GM19397 (cell line): Measurements from ENCODE around the gene FAM136A.
"Not testable (repeated sequence)": the region's sequence is repeated elsewhere in the genome, so short reads cannot be mapped to it uniquely, and the experiment has no call there.

ENCODE experiments used
- ATAC-seq: cut with Tn5 transposase; IDR thresholded peaks from one replicate; pipeline ENCODE4 v1.9.1; 2021; ENCODE audit warnings: mild to moderate bottlenecking, moderate library complexity; ENCODE audit not compliant: unreplicated experiment

The FAM136A gene

DNA sequence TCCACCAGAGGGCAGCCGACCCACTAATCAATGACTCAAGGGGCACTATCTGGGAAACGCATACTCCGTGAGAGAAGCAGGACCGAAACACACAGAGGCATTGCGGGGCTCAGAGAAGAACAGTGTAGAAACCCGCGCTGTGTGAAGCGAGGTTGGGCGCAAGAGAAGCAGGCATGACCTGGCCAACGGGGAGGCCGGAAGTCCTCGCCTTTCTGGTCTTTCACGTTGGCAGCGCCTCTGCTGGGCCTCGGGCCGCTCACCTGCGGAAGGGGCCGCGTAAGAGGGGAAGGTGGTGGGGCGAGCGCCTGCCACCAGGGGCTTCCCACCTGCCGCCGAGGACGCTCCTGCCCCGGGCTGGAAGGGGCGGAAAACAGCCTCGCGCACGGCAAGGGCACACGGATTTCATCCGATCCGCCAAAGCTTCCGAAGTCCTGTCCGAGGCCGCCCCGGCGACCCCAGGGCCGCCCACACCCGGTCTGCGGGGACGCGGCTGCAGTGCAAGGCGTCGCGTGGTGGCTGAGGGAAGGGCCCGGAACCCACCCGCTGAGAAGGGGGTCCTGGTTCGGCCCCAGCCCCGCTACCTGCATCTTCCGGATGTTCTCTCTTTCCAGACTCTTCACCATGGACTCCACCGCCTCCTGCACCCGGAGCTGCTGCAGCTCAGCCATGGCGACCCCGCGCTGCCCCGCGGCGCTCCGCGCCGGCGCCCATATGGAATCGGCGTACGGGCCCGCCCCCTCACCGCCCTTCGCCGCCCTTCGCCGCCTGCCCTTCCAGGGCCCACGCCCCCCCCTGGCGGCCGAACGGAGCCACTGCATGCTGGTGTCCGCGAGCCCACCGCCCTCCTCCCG is at the start of gene FAM136A:
TSS of gene FAM136A (minus strand) at position 724 of the 851 bp plus-strand sequence. CDS start at position 668, 56 bp downstream.
- peak; percentile 73 for ATAC-seq

DNA sequence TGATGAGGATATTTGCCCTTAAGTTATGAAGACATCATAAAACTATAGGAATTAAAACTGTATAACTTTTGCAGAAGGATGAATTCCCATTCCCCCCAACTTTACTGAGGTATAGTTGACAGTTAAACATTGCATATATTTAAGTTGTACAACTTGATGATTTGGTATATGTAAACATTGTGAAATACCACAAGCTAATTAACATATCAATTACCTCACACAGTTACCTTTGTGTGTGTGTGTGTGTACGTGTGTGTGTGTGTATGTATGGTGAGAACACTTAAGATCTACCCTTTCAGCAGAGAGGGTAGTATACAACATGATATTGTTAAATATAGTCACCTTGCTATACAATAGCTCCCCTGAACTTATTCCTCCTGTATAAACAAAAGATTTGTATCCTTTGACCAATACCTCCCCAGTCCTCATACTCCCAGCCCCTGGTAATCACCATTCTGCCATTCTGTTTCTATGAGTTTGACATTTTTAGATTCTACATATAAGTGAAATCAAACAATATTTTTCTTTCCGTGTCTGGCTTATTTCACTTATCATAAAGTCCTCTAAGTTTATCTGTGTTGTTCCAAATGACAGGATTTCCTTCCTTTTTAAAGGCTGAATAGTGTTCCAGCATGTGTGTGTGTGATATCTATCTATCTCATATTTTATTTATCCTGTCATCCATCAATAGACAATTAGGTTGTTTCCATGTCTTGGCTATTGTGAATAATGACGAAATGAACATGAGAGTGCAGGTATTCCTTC is 48.2 kb upstream of the FAM136A start:
- ATAC-seq = no peak

DNA sequence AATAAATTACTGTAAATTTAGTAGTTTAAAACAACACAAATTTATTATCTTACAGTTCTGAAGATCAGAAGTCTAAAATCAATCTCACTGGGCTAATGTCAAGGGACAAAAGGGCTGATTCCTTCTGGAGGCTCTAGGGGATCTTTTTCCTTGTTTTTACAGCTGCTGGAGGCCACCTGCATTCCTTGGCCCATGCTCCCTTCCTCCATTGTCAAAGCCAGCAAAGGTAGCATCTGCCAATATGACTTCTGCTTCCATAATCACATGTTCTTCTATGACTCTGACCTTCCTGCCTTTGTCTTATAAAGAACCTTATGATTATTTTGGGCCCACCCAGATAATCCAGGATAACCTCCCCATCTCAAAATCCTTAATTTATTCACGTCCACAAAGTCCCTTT is 46.0 kb upstream of the FAM136A start:
- ATAC-seq = no peak

DNA sequence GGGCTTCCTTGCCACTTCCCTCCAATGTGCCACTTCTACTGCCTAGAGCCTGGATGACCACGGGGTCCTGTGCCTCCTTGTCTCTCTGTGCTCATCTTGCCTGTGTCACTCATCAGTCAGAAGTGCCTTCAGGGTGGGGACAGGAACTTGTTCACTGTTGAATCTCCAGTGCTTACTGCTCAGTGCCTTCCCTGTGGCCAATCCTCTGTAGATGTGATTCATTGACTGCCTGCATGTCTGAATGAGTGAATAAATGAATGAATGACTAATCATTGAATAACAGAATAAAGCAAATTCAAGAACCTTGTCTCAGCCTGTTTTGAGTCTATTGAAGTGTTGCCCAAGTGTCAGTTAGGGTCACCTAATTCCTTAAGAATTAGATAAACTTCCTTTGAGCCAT is 42.3 kb upstream of the FAM136A start:
- no peak for ATAC-seq

DNA sequence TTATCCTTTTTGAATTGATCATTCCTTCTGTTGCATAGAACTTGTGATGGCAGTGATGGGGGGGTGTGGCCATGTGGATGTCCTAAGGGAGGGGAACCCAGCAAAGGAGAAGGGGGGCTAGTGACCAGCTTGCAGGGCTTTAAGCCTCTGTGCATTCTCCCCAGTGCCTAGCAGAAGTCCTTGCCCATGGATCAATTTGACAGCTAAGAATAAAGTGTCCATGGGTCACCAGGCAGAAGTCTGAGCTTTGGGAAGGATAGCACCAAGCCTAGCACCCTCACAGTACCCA is 39.6 kb upstream of the FAM136A start:
- no peak for ATAC-seq

DNA sequence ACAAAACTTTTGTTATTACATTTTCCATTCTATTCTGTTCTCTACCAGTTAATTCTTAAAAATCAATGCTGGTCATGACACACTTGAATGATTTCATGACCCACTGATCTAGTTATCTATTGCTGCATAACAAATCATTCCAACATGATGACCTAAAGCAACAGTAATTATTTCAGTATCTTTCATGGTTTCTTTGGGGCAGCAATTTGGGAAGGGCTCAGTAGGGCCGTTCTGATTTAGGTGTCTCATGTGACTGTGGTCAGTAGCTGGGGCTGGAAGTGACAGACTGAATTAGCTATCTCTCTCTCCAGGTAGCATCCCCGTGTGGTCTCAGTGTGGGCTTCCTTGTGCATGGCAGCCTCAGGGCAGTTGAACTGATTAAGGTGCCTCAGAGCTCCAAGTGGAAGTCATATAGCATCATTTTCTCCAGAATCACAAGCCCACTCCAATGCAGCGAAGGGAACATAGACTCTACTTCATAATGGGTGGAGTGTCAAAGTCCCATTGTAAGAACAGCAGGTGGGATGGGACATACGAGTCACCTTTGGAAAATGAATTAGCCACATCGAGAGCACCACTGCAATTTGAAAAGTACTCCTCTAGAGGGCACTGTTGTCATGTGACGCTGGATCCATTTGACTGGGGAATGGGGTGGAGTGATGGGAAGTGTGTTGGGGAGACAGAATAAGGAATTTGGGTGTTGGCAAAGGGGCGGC is 39.1 kb upstream of the FAM136A start:
- ATAC-seq = no peak

DNA sequence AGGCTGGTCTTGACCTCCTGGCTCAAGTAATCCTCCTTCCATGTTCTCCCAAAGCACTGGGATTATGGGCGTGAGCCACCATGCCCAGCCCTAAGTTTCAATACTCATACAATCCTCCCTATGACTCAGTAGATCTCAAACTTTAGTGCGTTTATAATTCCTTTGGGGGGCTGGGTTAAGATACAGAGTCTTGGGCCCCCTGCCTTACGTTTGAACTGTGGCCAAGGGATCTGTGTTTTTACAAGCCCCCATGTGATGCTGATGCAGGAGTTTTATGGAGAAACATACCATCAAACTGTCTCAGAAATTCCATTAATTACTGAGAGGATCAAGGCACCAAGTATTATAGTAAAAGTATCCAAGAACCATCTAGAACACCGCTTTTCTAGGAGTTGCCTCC is 38.2 kb upstream of the FAM136A start:
- no peak for ATAC-seq

DNA sequence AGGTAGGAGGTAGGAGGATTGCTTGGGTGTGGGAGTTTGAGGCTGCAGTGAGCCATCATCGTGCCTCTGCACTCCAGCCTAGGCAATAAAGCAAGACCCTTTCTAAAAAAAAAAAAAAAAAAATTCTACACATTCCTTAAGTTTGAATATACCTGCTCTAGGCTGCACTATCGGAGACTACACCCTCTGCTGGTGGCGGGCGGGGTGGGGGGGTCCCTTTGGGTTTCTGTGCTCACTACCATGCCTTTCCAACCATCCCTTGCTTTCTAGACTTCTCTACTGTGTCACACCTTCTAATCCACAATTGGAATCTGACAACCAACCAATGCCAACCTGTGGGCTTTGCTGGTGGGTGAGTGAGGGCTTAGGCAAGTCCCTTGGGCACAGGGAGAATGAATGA is 34.7 kb upstream of the FAM136A start:
- ATAC-seq = no peak

DNA sequence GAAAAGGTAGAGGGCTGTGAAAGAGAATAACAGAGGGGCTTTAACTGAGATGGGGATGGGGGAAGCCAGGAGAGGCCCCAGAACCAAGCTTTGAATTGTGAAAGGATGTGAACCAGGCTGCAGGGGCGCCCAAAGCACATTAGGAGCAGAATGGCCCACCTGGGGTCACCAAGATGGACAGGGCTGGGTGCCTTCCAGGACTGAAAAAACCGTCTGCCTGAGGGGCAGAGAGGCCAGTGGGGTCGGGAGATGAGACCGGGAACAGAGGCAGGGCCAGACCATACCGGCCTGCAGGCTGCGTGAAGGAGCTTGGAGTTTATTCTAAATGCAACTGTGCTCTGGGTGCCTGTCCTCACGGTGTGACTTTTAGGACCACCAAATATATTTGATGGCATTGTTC is 29.1 kb upstream of the FAM136A start:
- ATAC-seq = no peak

DNA sequence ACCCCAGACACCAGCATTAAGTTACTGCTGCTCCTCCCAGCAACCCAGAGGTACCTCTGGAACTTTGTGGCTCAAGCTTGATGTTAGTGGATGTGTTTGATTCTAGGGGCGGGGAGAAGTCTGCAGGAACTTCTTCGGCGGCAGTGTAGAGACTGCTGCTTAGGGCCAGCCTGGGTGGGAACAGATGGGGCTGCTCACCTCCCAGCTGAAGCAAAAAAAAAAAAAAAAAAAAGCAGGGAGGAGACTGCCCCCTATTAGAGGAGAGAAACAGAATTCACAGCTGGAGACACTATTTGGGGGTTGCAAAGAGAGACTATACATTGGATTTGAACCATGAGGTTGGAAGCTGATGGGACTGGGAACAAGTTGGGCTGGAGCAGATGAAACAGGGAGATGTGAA is 28.6 kb upstream of the FAM136A start:
- ATAC-seq = no peak

DNA sequence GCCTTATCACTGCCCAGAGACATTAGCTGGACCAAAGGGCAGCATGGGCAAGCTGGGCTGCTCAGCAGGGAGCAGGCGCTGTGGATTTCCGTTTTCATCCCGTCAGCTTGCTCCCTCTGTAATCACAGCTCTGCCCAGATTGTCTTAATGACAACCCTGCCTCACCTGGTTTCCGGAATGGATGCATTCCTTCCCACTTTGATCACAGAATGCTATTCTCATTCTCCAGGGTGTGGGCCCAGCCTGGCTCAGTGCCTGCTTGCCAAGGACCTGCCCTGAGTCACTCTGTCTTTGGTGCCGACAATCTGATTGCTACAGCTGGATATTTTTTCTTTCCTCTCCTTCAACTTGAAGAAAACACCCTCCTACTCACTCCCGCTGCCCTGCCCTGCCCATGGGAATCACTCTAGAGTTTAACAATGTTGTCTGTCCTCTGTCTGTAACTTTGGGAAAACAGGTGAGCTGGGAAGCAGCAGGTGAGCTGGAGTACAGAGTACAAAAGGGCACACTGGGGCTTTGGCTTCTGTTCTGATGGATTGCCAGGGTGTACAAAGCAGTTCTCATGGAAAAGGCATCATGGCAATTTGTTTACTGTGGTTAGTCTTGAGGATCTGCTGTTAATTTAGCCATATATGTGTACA is 27.2 kb upstream of the FAM136A start:
- ATAC-seq = no peak

DNA sequence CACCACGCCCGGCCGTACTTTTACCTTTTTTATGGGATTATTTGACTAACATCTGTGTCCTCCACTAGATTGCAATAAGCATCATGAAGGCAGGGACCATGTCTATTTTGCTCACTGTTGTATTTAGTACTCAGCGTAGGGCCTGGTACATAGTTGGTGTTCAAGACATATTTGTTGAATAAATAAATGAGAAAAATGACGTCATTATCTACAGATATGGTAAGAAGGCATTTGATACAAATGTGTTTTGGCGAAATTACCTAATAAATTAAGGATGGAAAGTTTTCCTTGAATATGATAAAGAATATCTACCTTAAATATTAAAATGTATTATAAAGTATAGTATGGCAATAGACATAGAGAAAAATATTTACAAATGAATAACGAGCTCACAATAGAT is 24.0 kb upstream of the FAM136A start:
- ATAC-seq = no peak

DNA sequence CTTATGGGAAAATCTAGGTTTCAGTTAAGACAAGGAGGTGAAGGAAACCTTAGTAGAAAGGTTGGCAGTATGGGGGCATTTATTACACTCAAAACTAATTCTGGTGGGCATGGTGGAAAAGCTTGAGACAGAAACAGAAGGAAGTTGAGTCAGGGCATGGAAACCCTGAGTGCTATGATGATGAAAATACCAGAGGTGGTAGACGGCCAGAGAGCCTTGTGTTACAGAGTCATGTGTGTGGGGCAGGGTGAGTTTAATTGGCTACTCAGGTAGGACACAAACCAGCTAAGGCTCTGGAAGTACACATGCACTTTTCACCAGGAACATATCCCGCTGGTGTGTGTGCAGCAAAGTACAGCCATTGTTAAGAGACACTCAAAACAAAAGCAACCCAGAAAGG is 20.7 kb upstream of the FAM136A start:
- ATAC-seq = no peak

DNA sequence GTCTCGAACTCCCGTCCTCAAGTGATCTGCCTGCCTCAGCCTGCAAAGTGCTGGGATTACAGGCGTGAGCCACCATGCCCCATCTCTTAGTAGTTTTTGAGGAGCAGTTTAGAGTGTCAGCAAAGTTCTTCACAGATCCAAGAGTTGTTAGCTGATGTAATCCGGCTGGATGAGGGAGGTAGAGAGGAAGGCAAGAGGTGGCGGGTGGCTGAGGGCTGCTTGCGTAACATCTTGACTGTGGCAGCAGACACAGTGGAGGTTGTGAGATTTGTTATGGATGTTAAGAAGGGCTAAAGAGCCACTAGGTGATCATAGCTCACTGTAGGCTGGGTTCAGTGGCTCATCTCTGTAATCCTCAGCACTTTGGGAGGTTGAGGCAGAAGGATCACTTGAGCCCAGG is 19.5 kb upstream of the FAM136A start:
- ATAC-seq = no peak

DNA sequence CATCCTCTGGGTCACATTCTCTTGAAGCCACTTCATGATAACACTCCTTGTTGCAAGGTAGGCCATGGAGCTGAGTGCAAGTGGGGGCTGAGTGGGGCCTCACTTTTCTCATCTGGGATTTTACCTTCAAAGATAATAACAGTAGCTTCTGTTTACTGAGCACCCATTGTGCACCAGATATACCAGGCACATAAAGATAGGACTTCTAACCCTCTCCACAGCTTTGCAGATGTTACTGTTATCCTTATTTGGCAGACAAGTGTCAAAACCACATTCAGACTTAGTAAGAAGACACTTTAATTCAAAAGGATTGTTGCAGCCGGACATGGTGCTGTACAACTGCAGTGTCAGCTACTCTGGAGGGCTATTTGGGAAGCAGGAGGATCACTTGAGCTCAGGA is 12.8 kb upstream of the FAM136A start:
- no peak for ATAC-seq

DNA sequence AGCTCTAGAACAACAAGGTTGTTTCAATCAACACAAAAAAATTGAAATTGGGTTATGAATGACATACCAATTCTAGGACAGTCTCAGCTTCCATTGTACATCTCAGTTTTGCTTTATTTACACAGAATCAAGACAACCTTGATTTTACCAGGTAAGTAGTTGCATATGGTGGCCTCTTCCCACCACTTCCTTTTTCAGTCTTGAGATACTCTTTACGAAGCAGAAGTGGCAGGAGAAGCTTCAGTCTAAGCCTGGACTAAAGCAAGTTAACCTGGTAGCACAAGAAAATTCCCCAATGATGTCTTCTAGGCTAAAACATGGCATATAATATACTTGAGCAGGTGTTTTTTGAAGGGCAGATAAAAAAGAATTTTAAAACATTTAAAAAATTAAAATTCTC is 10.7 kb upstream of the FAM136A start:
- ATAC-seq = no peak

DNA sequence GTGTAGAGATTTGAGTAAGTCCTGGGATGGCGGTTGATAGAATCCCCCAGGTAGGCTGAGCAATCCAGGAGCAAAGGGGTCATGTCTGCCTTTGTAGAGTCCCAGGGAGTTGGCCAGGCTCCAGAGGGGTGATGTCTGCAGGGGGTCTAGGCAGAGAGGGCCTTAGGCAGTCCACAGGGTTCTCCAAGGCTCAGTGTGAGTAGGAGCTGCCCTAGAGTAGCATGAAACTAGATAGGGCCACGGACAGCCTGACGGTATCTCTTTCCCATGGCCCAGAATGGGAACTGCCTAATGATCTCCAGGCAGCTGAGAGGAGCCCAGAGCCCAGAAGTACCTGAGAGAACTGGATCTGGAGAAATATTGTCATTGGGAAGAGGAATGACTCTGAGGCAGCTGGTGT is 9.0 kb upstream of the FAM136A start:
- no peak for ATAC-seq

DNA sequence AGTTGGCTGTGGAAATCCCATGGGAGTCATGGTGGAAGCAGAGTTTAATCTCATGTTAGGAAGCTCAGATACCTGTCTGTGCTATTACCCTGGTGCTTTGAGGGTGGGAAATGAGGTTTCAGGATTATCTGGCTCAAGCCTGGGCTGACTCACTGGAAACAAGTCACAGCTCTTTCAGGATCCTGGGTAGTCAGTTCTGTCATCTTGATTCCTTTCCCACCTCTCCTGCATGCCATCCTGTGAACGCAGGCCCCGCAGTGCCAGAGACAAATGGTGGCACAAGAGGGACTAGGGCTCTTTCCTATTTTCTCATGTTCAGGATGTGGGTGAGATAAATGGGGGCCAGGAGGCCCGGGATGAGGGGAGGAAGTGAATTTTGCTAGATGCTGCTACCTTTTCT is 3.7 kb upstream of the FAM136A start:
- ATAC-seq = no peak

DNA sequence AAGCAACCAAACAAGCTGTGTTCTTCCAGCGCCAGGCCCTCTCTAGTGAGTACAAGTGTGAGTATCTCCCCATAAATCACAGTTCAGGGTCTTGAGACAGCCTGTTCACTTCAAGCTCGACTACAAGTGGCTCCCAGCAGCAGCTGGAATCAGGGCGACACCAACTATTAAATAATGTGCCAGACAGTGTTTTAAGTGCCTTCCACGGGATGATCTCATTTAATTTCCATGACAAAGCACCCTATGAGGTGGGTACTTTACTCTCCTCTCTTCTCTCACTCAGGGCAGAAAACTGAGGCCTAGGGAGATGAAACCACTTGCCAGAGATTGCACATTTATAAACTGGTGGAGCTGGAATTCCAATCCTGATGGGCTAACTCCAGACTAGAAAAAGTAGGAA is 2.6 kb upstream of the FAM136A start:
- ATAC-seq = no peak

DNA sequence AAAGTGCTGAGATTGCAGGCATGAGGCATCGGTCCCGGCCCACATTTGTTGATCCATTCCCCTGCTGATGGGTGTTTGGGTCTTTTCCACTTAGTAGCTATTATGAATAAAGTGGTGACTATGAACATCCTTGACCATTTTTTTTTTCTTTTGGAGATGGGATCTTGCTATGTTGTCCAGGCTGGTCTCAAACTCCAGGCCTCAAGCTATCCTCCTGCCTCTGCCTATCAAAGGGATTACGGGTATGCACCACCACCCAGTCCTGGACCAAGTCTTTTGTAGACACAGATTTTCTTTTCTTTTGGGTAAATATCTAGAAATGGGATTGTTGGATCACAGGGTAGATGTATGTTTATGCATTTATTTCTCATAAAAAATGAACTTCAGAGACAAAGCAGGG is 1.3 kb upstream of the FAM136A start:
- ATAC-seq = no peak

DNA sequence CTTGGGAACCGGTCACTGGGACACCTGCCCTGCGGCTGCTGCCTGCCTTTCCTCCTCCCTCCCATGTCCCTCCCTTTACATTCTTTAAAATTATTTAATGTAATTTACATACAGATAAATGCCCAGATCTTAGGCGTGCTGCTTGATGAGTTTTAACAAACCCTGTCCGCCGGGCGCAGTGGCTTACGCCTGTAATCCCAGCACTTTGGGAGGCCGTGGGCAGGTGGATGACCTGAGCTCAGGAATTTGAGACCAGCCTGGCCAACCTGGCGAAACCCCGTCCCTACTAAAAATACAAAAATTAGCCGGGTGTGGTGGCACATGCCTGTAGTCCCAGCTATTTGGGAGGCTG is 304 bp upstream of the FAM136A start:
- not testable (repeated sequence) for ATAC-seq
